AG04449 (cell line): ENCODE measurements around the gene CYP11A1.

Source experiments
- CTCF ChIA-PET: fragments of 350-600 bp; formaldehyde crosslinking; extraction: SDS; loops from one replicate; lab custom pipeline; 2021; ENCODE audit warnings: antibody characterized with exemption; lab: Yijun Ruan, JAX
- POLR2A ChIA-PET: fragments of 400-600, 350-600 bp; formaldehyde crosslinking; extraction: SDS; loops from one replicate; lab custom pipeline; 2020; ENCODE audit warnings: antibody characterized with exemption, inconsistent platforms; lab: Yijun Ruan, JAX
- DNase-seq: peaks from one replicate; pipeline ENCODE4 v3.0.0-alpha.2; 2010; ENCODE audit warnings: low read depth, low spot score
- H3K4me3 ChIP-seq: 2 replicates; pipeline ENCODE4 v1.5.1; 2011; ENCODE audit warnings: low read depth, mild to moderate bottlenecking, control low read depth, low read length
- TF ChIP-seq, protein P1 (sequence below): IDR thresholded peaks from one replicate; pipeline ENCODE4 v1.5.1; 2011; ENCODE audit warnings: mild to moderate bottlenecking, moderate library complexity, low read length, control low read depth, inconsistent platforms; ENCODE audit not compliant: insufficient read depth; ENCODE audit errors: missing control alignments

Gene CYP11A1

DNA sequence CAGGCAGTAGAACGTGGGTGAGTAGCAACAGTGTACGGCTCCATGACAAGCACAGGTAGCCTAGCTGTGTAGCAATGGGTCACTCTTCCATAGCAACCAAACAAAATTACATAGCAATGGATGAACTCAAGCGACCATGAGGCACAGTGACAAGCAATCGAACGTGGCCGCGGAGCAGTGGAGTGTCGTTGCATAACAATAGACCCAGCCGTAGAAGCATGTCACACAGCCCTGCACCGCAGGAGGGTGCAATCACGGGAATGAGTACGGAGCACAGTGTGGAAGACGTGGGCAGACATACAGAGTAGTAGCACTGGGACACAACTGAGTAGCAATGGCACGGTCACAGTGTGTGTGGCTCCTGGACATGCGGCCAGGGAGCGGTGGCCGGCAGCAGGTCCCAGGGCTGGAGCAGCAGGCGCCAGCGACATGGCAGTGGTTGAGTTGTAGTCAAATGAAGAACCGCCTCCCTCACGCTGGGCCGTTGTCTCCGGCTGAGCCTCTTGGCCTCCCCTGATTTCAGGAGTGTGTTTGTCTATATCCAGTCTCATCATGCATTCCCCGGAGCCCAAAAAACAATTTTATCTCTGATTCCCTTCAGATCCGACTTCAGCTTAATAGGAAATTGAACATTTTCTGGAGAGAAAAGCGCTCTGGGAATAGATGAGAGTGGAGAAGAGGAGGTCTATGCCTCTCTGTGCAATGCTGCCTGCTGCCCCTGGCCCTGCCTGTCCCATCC is 67.2 kb downstream of the CYP11A1 start:
- DNase-seq: no peak
- no peak overlapping the region for H3K4me3 ChIP-seq
- ChIA-PET POLR2A (no interaction called here), CTCF (interaction anchor here (0.6 to 5.8 kb wide), 9 partner anchors 9 to 246 kb away, joined by 3 to 49 read pairs (median 5); no protein-coding TSS in a partner anchor)
- TF ChIP-seq, protein P1, sequence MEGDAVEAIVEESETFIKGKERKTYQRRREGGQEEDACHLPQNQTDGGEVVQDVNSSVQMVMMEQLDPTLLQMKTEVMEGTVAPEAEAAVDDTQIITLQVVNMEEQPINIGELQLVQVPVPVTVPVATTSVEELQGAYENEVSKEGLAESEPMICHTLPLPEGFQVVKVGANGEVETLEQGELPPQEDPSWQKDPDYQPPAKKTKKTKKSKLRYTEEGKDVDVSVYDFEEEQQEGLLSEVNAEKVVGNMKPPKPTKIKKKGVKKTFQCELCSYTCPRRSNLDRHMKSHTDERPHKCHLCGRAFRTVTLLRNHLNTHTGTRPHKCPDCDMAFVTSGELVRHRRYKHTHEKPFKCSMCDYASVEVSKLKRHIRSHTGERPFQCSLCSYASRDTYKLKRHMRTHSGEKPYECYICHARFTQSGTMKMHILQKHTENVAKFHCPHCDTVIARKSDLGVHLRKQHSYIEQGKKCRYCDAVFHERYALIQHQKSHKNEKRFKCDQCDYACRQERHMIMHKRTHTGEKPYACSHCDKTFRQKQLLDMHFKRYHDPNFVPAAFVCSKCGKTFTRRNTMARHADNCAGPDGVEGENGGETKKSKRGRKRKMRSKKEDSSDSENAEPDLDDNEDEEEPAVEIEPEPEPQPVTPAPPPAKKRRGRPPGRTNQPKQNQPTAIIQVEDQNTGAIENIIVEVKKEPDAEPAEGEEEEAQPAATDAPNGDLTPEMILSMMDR: no peak

DNA sequence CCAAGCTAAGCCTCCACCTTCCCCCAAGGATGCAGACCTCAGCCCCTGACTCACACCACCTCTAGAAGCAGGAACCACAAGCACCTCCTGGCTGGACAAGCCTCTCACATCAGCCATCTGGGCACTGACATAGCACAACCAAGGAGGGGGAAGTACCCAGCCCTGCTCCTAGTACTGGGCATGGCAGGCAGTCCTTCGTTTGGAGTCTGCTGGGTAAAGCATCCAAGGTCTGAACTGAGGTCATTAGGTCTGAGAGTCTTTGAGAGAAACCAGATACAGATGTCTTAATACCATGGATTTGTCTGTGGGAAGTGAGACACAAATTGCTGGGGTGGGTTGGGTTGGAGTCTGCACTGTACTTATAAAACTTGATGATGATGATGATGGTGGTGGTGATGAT is 69.6 kb downstream of the CYP11A1 start:
- POLR2A ChIA-PET: no interaction called here
- CTCF ChIA-PET: interaction anchor here (1.3 to 1.7 kb wide), 3 partner anchors 10 to 171 kb away, joined by 3 to 6 read pairs (median 4); no protein-coding TSS in a partner anchor
- no peak overlapping the region for H3K4me3 ChIP-seq
- TF ChIP-seq, protein P1: no peak
- no peak for DNase-seq

DNA sequence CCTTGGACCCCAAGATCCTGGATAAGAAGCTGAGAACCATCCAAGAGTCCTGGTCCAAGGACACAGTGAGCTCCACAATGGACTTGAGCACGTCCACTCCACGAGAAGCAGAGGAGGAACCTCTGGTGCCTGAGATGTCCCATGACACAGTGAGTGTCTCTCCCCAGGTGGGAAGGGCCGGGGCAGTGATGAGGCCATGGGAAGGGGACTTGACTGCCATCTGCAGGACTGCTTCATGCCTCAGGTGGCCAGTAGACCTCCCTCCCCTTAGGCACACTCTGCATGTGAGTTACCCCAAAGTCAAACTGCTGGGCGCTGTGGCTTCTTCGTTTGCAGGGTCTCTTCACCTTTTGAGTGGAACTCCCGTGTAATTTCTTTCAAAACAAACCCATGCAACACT is 71.6 kb downstream of the CYP11A1 start:
- POLR2A ChIA-PET: no interaction called here
- DNase-seq: no peak
- CTCF ChIA-PET: interaction anchor here (1.5 to 1.6 kb wide), 2 partner anchors 12 to 168 kb away, joined by 6 to 7 read pairs; no protein-coding TSS in a partner anchor
- no peak overlapping the region for H3K4me3 ChIP-seq
- TF ChIP-seq, protein P1: no peak

DNA sequence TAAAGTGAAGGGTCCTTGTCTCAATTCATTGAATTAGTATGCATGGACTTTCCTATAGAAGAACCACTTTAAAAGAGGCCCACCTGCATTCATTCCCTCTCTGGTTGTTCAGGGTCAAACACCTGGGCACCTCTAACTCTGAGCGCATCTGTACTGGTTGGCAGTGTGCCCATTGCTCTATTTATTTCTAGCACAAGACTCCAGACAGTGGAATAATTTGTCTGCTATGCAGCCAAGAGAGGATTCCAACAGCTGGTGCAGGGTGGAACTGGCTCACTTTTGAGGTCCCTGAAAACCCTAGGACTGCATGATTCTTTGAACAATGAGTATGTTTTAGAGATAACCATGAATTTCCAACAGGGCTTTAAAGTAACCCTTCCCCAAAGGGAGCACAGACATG is 73.4 kb downstream of the CYP11A1 start:
- DNase-seq: no peak
- H3K4me3 ChIP-seq: no peak overlapping the region
- TF ChIP-seq, protein P1: no peak
- CTCF ChIA-PET: interaction anchor here (1.1 to 2.8 kb wide), 3 partner anchors 10 to 160 kb away, joined by 4 to 14 read pairs (median 5); no protein-coding TSS in a partner anchor
- POLR2A ChIA-PET: no interaction called here

DNA sequence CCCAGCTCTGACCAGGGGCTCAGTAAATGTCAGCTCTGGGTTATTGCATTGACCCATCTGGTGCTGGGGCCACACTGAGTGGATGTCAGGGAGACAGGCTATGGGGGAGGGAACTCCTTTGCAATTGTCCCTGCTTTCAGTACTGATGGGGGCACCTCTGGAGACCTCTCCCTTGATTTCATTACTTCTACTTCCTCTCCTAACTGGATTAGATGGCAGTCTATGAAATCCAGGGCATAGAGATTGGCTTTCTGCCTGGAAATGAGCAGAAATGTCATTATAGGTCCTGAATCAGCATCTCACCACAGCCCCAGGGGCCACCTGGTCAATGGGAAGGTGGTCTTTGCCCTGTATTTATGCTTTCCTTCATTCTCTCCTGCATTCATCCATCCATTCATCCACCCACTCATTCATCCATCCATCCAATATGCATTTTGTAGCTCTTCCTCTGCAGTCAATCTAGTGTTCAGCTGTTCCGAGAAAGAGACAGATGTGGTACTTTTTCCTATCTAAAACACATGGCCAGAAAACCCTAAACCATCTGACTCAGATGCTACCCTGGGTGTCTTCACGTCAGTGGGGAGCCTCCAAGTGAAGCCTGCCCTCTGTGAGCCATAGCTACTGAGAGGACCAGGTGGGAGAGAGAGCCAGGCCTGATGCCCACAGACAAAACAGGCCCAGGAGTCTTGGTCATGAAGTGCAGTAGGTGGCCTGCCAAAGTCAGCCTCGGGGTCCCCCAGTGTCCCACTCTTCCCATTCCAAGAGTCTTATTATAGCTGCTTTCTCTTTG is 74.2 kb downstream of the CYP11A1 start:
- no peak overlapping the region for H3K4me3 ChIP-seq
- no peak for DNase-seq
- TF ChIP-seq, protein P1: no peak
- POLR2A ChIA-PET: no interaction called here
- CTCF ChIA-PET: interaction anchor here (0.6 to 2.8 kb wide), 5 partner anchors 9 to 165 kb away, joined by 3 to 14 read pairs (median 4); no protein-coding TSS in a partner anchor
